IPS-20b (cell line): ENCODE measurements around the gene TXNDC2.

Experiments
- H3K27ac ChIP-seq: one replicate; pipeline ENCODE4 v1.5.1; 2013; ENCODE audit warnings: low read length
- H3K27me3 ChIP-seq: 2 replicates; pipeline ENCODE4 v1.6.1; 2013; ENCODE audit warnings: mild to moderate bottlenecking, low read length, inconsistent platforms; ENCODE audit not compliant: insufficient read depth
- H3K36me3 ChIP-seq: 2 replicates; pipeline ENCODE4 v1.6.1; 2013; ENCODE audit warnings: low read depth, mild to moderate bottlenecking, inconsistent platforms, low read length, moderate library complexity; ENCODE audit not compliant: insufficient read depth
- H3K4me1 ChIP-seq: 2 replicates; pipeline ENCODE4 v1.6.1; 2013; ENCODE audit warnings: mild to moderate bottlenecking, control low read depth, inconsistent platforms, low read length, moderate library complexity; ENCODE audit not compliant: insufficient read depth
- H3K4me3 ChIP-seq: 2 replicates; pipeline ENCODE4 v1.5.1; 2013; ENCODE audit warnings: mild to moderate bottlenecking, low read length, inconsistent platforms
- H3K9ac ChIP-seq: 2 replicates; pipeline ENCODE4 v1.6.1; 2013; ENCODE audit warnings: low read depth, mild to moderate bottlenecking, inconsistent platforms, low read length, moderate library complexity
- H3K9me3 ChIP-seq: 2 replicates; pipeline ENCODE4 v1.6.1; 2013; ENCODE audit warnings: mild to moderate bottlenecking, low read depth, low read length, inconsistent platforms; ENCODE audit not compliant: insufficient read depth

The TXNDC2 gene

DNA sequence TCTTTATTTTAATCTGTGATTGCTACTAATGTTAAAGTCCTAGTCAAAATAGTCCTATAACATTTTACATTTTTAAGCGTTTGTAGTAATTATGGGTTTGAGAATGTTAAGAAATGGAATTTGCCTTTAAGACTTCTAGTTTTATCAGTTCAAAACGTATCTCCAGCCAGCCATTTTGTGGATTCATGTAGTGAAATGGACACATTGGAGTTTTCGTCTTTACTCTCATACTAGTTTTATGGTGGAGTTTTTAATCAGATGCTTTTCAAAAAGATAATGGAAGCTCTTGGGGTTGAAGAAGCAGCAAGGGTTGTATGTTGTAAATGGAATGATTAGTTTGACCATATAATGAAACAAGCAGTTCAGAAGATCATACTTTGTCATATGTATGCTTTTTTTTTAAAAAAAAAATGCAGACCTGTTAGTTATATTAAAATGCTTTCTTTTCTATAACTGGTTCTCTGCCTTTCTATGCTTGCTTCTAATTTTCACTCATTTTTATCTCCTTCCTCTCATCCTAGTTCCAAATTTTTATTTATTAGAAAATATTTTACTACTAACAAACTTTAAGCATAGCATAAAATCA is 44.6 kb downstream of the TXNDC2 start:
- Histone ChIP-seq H3K36me3 (peaks cover 28% of the 10 kb centered on the region), H3K4me3 (no peak overlapping the region), H3K27ac (no peak overlapping the region), H3K9me3 (no peaks in the 10 kb centered on the region), H3K9ac (no peak overlapping the region), H3K4me1 (peaks cover 37% of the 10 kb centered on the region), H3K27me3 (no peaks in the 10 kb centered on the region)

DNA sequence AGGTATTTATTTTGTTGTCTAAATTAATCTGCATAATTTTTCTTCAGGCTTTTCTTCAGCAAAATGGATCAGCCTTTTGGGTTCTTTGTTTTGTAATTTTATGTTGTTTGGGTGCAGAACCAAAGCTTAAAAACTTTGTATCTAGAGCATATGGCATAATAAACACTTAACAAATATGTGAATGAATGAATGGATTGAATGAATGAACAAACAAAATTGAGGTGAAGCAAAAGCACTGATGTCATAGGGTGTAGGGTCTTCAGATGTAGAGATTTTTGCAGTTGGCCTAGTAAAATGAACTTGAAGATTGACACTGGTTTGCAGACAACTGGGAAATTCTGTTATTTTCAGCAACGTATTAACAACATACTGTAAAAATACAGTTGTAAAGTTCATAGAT is 45.4 kb downstream of the TXNDC2 start:
- H3K4me3 ChIP-seq: no peak overlapping the region
- H3K27ac ChIP-seq: no peak overlapping the region
- peaks cover 33% of the 10 kb centered on the region for H3K36me3 ChIP-seq
- H3K27me3 ChIP-seq: no peaks in the 10 kb centered on the region
- H3K9ac ChIP-seq: peak overlapping the region; percentile 0; the same call in 1 of the 2 replicates
- peaks cover 33% of the 10 kb centered on the region for H3K4me1 ChIP-seq
- no peaks in the 10 kb centered on the region for H3K9me3 ChIP-seq

DNA sequence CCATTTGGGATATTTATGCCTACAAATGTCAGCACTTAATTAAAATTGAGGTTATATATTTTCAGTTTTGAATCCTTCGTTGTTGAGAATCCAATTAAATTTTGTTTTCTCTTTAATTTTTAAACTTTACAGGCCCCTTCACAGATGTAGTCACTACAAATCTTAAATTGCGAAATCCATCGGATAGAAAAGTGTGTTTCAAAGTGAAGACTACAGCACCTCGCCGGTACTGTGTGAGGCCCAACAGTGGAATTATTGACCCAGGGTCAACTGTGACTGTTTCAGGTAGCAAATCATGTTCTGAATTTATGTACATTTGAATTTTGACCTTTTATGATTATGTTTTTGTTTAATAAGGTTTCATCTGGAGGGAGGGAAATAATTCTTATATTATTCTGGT is 45.9 kb downstream of the TXNDC2 start:
- H3K36me3 ChIP-seq: peaks cover 37% of the 10 kb centered on the region
- H3K27me3 ChIP-seq: no peaks in the 10 kb centered on the region
- peak overlapping the region; percentile 0; the same call in 1 of the 2 replicates for H3K9ac ChIP-seq
- H3K4me3 ChIP-seq: no peak overlapping the region
- H3K4me1 ChIP-seq: peaks cover 28% of the 10 kb centered on the region
- no peak overlapping the region for H3K27ac ChIP-seq
- no peaks in the 10 kb centered on the region for H3K9me3 ChIP-seq

DNA sequence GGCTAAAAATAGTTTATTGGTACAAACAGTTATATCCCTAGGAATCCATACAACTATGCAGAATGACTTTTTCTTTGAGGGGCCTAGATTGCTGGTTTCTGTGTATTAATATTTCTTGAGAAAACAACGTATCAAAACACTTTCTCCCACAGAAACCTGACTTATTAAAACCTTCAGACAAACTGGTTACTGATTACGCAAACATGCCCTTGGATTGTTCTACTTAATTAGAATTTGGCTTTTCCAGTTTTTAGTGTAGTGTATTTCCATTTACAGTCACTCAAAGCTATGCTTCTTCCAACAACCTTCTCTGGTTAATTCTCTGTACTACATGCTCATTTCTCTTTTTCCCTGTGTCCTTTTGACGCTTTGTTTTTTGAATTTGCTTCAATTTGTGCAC is 48.1 kb downstream of the TXNDC2 start:
- no peaks in the 10 kb centered on the region for H3K9me3 ChIP-seq
- H3K9ac ChIP-seq: no peak overlapping the region
- peaks cover 10% of the 10 kb centered on the region for H3K4me1 ChIP-seq
- no peak overlapping the region for H3K27ac ChIP-seq
- no peaks in the 10 kb centered on the region for H3K27me3 ChIP-seq
- peaks cover 59% of the 10 kb centered on the region for H3K36me3 ChIP-seq
- H3K4me3 ChIP-seq: no peak overlapping the region

DNA sequence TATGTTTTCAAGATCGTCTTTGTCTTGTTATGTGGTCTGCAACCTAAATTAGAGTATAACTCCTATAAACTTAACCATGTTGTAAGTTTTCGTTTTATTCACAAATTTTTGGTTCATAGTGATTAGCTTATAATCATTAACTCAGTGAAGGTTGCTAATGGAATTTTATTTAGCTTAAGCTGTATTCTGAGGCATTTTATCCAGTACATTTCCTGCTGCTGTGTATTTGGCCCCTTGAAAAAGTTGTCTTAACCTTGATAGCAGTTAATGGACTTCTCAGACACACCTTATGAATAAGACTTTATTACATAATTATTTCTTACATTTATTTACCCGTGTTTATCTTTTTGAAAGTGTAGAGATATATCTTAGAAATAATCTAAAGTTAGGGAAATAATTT is 48.5 kb downstream of the TXNDC2 start:
- H3K4me1 ChIP-seq: peaks cover 6% of the 10 kb centered on the region
- H3K9me3 ChIP-seq: no peaks in the 10 kb centered on the region
- no peak overlapping the region for H3K27ac ChIP-seq
- H3K27me3 ChIP-seq: no peaks in the 10 kb centered on the region
- no peak overlapping the region for H3K4me3 ChIP-seq
- peaks cover 63% of the 10 kb centered on the region for H3K36me3 ChIP-seq
- H3K9ac ChIP-seq: no peak overlapping the region
